ENCODE results near the gene ZNF414. TPM values are rescaled to one million over a fixed set of nuclear protein-coding genes. Genes with fewer than 3 reads are reported as not detected.
"Not testable (repeated sequence)": the region's sequence is repeated elsewhere in the genome, so short reads cannot be mapped to it uniquely, and the experiment has no call there.

Gene ZNF414
- total and polyA plus RNA-seq, 9 donors: 0.62 to 49.7 (median 26.2) TPM

DNA sequence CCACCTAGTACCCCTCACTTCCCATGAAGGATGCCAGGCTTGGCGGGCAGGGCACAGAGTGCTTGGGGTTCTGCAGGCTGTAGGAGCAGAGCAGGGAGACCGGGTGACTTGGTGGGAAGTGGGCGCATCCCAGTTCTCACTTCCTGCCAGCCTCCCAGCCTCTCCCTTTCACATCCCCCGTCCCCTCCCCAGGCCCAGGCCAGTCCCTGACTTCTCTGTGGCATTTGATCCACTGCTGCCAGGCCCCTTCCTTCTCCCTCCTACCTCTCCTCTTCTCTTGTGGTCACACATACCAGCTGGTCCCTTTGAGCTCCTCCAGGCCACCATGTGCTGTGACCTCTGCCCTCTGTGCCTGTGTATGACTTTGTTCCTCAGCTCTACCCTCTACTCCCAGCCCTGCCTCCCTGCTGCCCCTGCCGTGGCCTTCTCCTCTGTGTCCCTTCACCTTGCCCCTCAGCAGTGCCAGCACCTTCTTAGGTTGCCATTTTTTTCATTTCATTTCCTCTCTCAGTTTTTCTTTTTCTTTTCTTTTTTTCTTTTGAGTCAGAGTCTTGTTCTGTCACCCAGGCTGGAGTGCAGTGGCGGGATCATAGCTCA, 43.8 kb upstream of the ZNF414 start:
- Histone ChIP-seq H3K27ac (no peak overlapping the region), H3K4me1 (ENCODE audit: insufficient read depth) (no peaks in the 10 kb centered on the region), H3K9me3 (no peaks in the 10 kb centered on the region), H3K36me3 (no peaks in the 10 kb centered on the region), H3K4me3 (no peak overlapping the region), H3K27me3 (no peaks in the 10 kb centered on the region)
- WGBS, 3 donors: 76 to 82% (median 76%) methylated on average over 6 of the region's 6 CpGs
- no peak for DNase-seq
- TF ChIP-seq CTCF (IDR thresholded peaks at IDR 0.05) (no peak), EP300 (IDR thresholded peaks at IDR 0.05) (no peak), POLR2A (IDR thresholded peaks at IDR 0.05) (no peak)
- intact Hi-C loops (cut with DNase I): no loop called here

DNA sequence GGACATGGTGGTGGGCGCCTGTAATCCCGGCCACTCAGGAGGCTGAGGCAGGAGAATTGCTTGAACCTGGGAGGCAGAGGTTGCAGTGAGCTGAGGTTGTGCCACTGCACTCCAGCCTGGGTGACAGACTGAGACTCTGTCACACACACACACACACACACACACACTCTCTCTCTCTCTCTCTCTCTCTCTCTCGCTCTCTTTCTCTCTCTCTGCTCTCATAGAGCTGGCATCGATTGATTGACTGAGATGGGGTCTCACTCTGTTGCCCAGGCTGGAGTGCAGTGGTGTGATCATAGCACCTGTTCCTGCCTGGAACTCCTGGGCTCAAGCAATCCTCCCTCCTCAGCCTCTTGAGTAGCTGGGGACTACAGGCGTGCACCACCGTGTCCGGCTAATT, 39.8 kb upstream of the ZNF414 start:
- H3K4me3 ChIP-seq; H3K27ac ChIP-seq; H3K4me1 ChIP-seq (ENCODE audit: insufficient read depth); H3K9me3 ChIP-seq; DNase-seq; intact Hi-C loops (cut with DNase I); H3K36me3 ChIP-seq; H3K27me3 ChIP-seq: not testable (repeated sequence)
- 91 to 93% (median 91%) methylated on average over 7 of the region's 7 CpGs for WGBS, 3 donors

DNA sequence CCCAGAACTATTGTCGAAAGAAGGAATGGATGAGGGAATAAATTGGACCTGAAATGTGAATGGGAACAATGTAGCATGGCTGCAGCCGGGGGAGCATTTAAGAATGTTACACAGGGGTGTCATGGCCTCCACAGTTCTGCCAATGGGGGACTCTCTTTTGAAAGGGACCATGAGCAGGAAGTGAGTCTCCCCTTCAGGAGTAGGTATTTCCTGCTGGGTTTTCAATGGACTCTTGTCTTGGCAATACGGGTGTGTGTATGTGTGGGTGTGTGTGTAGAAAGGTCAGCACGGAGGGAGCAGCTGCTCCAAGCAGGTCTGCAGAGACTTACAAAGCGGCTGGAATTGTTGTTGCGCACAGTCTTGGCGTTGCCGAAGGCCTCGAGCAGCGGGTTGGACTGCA, 38.8 kb upstream of the ZNF414 start:
- WGBS, 3 donors: 55 to 71% (median 61%) methylated on average over 10 of the region's 10 CpGs
- Histone ChIP-seq H3K9me3 (no peaks in the 10 kb centered on the region), H3K4me1 (ENCODE audit: insufficient read depth) (no peaks in the 10 kb centered on the region), H3K27me3 (no peaks in the 10 kb centered on the region), H3K27ac (no peak overlapping the region), H3K4me3 (no peak overlapping the region), H3K36me3 (no peaks in the 10 kb centered on the region)
- intact Hi-C loops (cut with DNase I): no loop called here
- TF ChIP-seq CTCF (IDR thresholded peaks at IDR 0.05) (no peak), EP300 (IDR thresholded peaks at IDR 0.05) (no peak), POLR2A (IDR thresholded peaks at IDR 0.05) (no peak)
- no peak for DNase-seq

- no peak for TF ChIP-seq POLR2A (IDR thresholded peaks at IDR 0.05)
- no peak for TF ChIP-seq EP300 (IDR thresholded peaks at IDR 0.05)
- no peak for TF ChIP-seq CTCF (IDR thresholded peaks at IDR 0.05)
- intact Hi-C loops (cut with DNase I): no loop called here
- Histone ChIP-seq H3K4me3 (no peak overlapping the region), H3K4me1 (ENCODE audit: insufficient read depth) (no peaks in the 10 kb centered on the region), H3K27me3 (no peaks in the 10 kb centered on the region), H3K27ac (no peak overlapping the region), H3K36me3 (no peaks in the 10 kb centered on the region), H3K9me3 (no peaks in the 10 kb centered on the region)
- no peak for DNase-seq
- 91 to 94% (median 91%) methylated on average over 15 of the region's 15 CpGs for WGBS, 3 donors
These were observed 36.1 kb upstream of the ZNF414 start for GRCh38 chr19:8550070-8550469.

GRCh38 chr19:8545743-8546142, 31.8 kb upstream of the ZNF414 start:
- 95 to 96% (median 96%) methylated on average over 8 of the region's 8 CpGs for WGBS, 3 donors
- H3K36me3 ChIP-seq: no peaks in the 10 kb centered on the region

More at GRCh38 chr19:8545743-8546142, 31.8 kb upstream of the ZNF414 start:
- Histone ChIP-seq H3K4me3 (no peak overlapping the region), H3K4me1 (ENCODE audit: insufficient read depth) (no peaks in the 10 kb centered on the region), H3K9me3 (no peaks in the 10 kb centered on the region), H3K27ac (no peak overlapping the region), H3K27me3 (no peaks in the 10 kb centered on the region)
- no peak for DNase-seq
- TF ChIP-seq CTCF (IDR thresholded peaks at IDR 0.05) (no peak), EP300 (IDR thresholded peaks at IDR 0.05) (no peak), POLR2A (IDR thresholded peaks at IDR 0.05) (no peak)
- intact Hi-C loops (cut with DNase I): no loop called here
